WTC11 (cell line): ENCODE results near the gene ZCWPW1. TPM values are rescaled to one million over a fixed set of nuclear protein-coding genes. Genes with fewer than 3 reads are reported as not detected.

Experiments used
- AR ChIP-seq: fragments of 250-450 bp; sonication (Bioruptor Pico); IDR thresholded peaks from 2 replicates; pipeline ENCODE4 v1.9.0; 2021; ENCODE audit warnings: mild to moderate bottlenecking
- CDX4 ChIP-seq: fragments of 250-450 bp; sonication (Bioruptor Pico); IDR thresholded peaks from 2 replicates; pipeline ENCODE4 v1.9.0; 2021; ENCODE audit warnings: moderate library complexity, mild to moderate bottlenecking, inconsistent platforms, borderline replicate concordance
- E2F1 ChIP-seq: sonication (generic); formaldehyde crosslinking; IDR thresholded peaks from 2 replicates; pipeline ENCODE4 v1.8.0; 2022; ENCODE audit warnings: mild to moderate bottlenecking, missing genetic modification reagents
- ERG ChIP-seq: fragments of 250-450 bp; sonication (Bioruptor Pico); IDR thresholded peaks from 2 replicates; pipeline ENCODE4 v1.8.0; 2021; ENCODE audit warnings: mild to moderate bottlenecking
- ESRRA ChIP-seq: sonication (generic); formaldehyde crosslinking; IDR thresholded peaks from 2 replicates; pipeline ENCODE4 v1.8.1; 2022; ENCODE audit warnings: mild to moderate bottlenecking, missing genetic modification reagents, borderline replicate concordance
- FOXK1 ChIP-seq: sonication (generic); formaldehyde crosslinking; IDR thresholded peaks from 2 replicates; pipeline ENCODE4 v1.8.0; 2022; ENCODE audit warnings: mild to moderate bottlenecking, moderate library complexity, missing genetic modification reagents
- GRHL2 ChIP-seq: fragments of 250-450 bp; sonication (Bioruptor Pico); IDR thresholded peaks from 2 replicates; pipeline ENCODE4 v1.8.0; 2022; ENCODE audit warnings: mild to moderate bottlenecking, moderate library complexity; ENCODE audit not compliant: insufficient replicate concordance, severe bottlenecking
- NR1H2 ChIP-seq: sonication (generic); formaldehyde crosslinking; IDR thresholded peaks from 2 replicates; pipeline ENCODE4 v1.9.0; 2021; ENCODE audit warnings: mild to moderate bottlenecking, moderate library complexity, missing genetic modification reagents
- PRRX2 ChIP-seq: fragments of 250-450 bp; sonication (Bioruptor Pico); IDR thresholded peaks from 2 replicates; pipeline ENCODE4 v1.8.0; 2021; ENCODE audit warnings: mild to moderate bottlenecking
- RELA ChIP-seq: sonication (generic); formaldehyde crosslinking; IDR thresholded peaks from 2 replicates; pipeline ENCODE4 v1.8.1; 2022; ENCODE audit warnings: missing genetic modification reagents, mild to moderate bottlenecking, borderline replicate concordance
- SOX15 ChIP-seq: fragments of 250-450 bp; sonication (Bioruptor Pico); IDR thresholded peaks from 2 replicates; pipeline ENCODE4 v1.9.0; 2021; ENCODE audit warnings: mild to moderate bottlenecking
- USF1 ChIP-seq: sonication (generic); formaldehyde crosslinking; IDR thresholded peaks from 2 replicates; pipeline ENCODE4 v1.8.0; 2022; ENCODE audit warnings: mild to moderate bottlenecking, missing genetic modification reagents
- ZBTB21 ChIP-seq: sonication (generic); formaldehyde crosslinking; IDR thresholded peaks from 2 replicates; pipeline ENCODE4 v1.8.1; 2023; ENCODE audit warnings: mild to moderate bottlenecking, missing genetic modification reagents, borderline replicate concordance
- ZMAT4 ChIP-seq: fragments of 250-450 bp; sonication (Bioruptor Pico); IDR thresholded peaks from 2 replicates; pipeline ENCODE4 v1.9.0; 2021; ENCODE audit warnings: mild to moderate bottlenecking
- ZNF121 ChIP-seq: sonication (generic); formaldehyde crosslinking; IDR thresholded peaks from 2 replicates; pipeline ENCODE4 v1.8.0; 2023; ENCODE audit warnings: missing genetic modification reagents
- ZNF281 ChIP-seq: sonication (generic); formaldehyde crosslinking; IDR thresholded peaks from 2 replicates; pipeline ENCODE4 v1.8.0; 2023; ENCODE audit warnings: mild to moderate bottlenecking, missing genetic modification reagents
- ZNF396 ChIP-seq: fragments of 250-450 bp; sonication (Bioruptor Pico); IDR thresholded peaks from 2 replicates; pipeline ENCODE4 v1.8.0; 2021; ENCODE audit warnings: mild to moderate bottlenecking, moderate library complexity, borderline replicate concordance
- ZNF423 ChIP-seq: fragments of 250-450 bp; sonication (Bioruptor Pico); IDR thresholded peaks from 2 replicates; pipeline ENCODE4 v2.1.2; 2022; ENCODE audit warnings: mild to moderate bottlenecking, moderate library complexity
- ZNF425 ChIP-seq: fragments of 250-450 bp; sonication (Bioruptor Pico); conservative IDR thresholded peaks from 2 replicates; pipeline ENCODE4 v1.9.0; 2021; ENCODE audit warnings: mild to moderate bottlenecking
- total RNA-seq: library from RNA; stranded (reverse); gene quantifications from 3 replicates; pipeline ENCODE4 v1.2.3, GENCODE V29; 2021

The ZCWPW1 gene
- total RNA-seq, 1 experiment from 2014 or later, result 1.4 TPM

GRCh38 chr7:100370303-100370702, 58.2 kb downstream of the ZCWPW1 start (continued):
- no peak for TF ChIP-seq ZNF281 (CRISPR knock-in tag)
- TF ChIP-seq RELA (CRISPR knock-in tag), result no peak
- no peak for TF ChIP-seq ZBTB21 (CRISPR knock-in tag)
- no peak for TF ChIP-seq NR1H2 (CRISPR knock-in tag)
- no peak for TF ChIP-seq ZMAT4 (CRISPR knock-in tag)
- TF ChIP-seq SOX15 (CRISPR knock-in tag), result no peak
- no peak for TF ChIP-seq CDX4
- TF ChIP-seq ESRRA (CRISPR knock-in tag), result no peak
- 0 out of 2 replicates have a peak, but pooled peaks have one; percentile 12 for TF ChIP-seq AR (CRISPR knock-in tag)
- no peak for TF ChIP-seq E2F1 (CRISPR knock-in tag)
- no peak for TF ChIP-seq ZNF425 (CRISPR knock-in tag)
- TF ChIP-seq ZNF121 (CRISPR knock-in tag), result no peak
- 0 out of 2 replicates have a peak, but pooled peaks have one; percentile 57 for TF ChIP-seq ERG (CRISPR knock-in tag)
- TF ChIP-seq GRHL2, result no peak
- no peak for TF ChIP-seq USF1 (CRISPR knock-in tag)
- no peak for TF ChIP-seq ZNF396
- TF ChIP-seq PRRX2 (CRISPR knock-in tag), result 0 out of 2 replicates have a peak, but pooled peaks have one; percentile 56
- peak; percentile 61 for TF ChIP-seq ZNF423 (CRISPR knock-in tag)
- no peak for TF ChIP-seq FOXK1 (CRISPR knock-in tag)
